GM18861 (cell line): Measurements from ENCODE around the gene ANKRD13A.
"Not testable (repeated sequence)": the region's sequence is repeated elsewhere in the genome, so short reads cannot be mapped to it uniquely, and the experiment has no call there.

ENCODE experiments used
- ATAC-seq: cut with Tn5 transposase; IDR thresholded peaks from one replicate; pipeline ENCODE4 v1.9.1; 2021; ENCODE audit not compliant: unreplicated experiment

The ANKRD13A gene

GRCh38 chr12:110077800-110078199, 78.6 kb downstream of the ANKRD13A start:
- ATAC-seq, result no peak

GRCh38 chr12:110079477-110080400, 80.5 kb downstream of the ANKRD13A start:
- ATAC-seq, result peak; percentile 81

- no peak for ATAC-seq
Observed at GRCh38 chr12:110080410-110080809, 81.2 kb downstream of the ANKRD13A start.

GRCh38 chr12:110084314-110085015, 85.2 kb downstream of the ANKRD13A start:
- no peak for ATAC-seq

GRCh38 chr12:110088216-110088615, 89.0 kb downstream of the ANKRD13A start:
- ATAC-seq, result not testable (repeated sequence)

GRCh38 chr12:110088936-110089335, 89.7 kb downstream of the ANKRD13A start:
- ATAC-seq, result no peak
